ENCODE measurements around the gene TMEM178A.

DNA sequence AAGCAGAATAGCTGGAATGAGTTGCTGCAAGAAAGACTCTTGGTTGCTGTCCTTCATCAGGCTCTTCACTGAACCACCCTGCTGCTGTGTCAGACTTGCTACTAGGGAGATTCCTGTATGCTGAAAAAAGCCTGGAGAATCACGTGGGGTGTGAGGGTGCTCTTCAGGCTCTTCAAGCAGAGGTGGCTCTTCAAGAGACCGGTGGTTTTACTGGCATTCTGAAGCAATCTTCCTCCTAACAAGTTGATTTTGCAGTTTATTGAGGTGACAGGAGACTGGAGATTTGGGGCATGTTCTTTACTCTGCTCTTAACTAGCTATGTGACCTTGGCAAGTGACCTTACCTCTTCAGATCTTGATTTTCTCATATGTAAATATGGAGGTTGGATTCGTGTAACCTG, 14.1 kb downstream of the TMEM178A start:
- no peak for TF ChIP-seq POLR2A (IDR thresholded peaks at IDR 0.05; ENCODE audit: control extremely low read depth in 1 of 2, low read depth in 2 of 2, low read length in 2 of 2)
- TF ChIP-seq HDAC6 (IDR thresholded peaks at IDR 0.05; ENCODE audit: low read depth, low read length): no peak
- TF ChIP-seq SP4 (IDR thresholded peaks at IDR 0.05; ENCODE audit: low read length): no peak
- no peak for TF ChIP-seq GTF2F1 (IDR thresholded peaks at IDR 0.05; ENCODE audit: borderline replicate concordance, low read depth, low read length)
- TF ChIP-seq RNF2 (IDR thresholded peaks at IDR 0.05; ENCODE audit: borderline replicate concordance, low read depth, low read length, missing control alignments, poor library complexity, severe bottlenecking): no peak
- TF ChIP-seq CTCF (IDR thresholded peaks at IDR 0.05; ENCODE audit: control extremely low read depth in 1 of 3, insufficient read depth in 1 of 3, low read depth in 1 of 3, low read length in 3 of 3): no peak
- TF ChIP-seq JUND (IDR thresholded peaks at IDR 0.05; ENCODE audit: low read length): no peak
- TF ChIP-seq EZH2 (IDR thresholded peaks at IDR 0.05; ENCODE audit: low read depth, low read length, severe bottlenecking): no peak
- TF ChIP-seq, protein P1, sequence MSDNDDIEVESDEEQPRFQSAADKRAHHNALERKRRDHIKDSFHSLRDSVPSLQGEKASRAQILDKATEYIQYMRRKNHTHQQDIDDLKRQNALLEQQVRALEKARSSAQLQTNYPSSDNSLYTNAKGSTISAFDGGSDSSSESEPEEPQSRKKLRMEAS (IDR thresholded peaks at IDR 0.05): no peak
- no peak for TF ChIP-seq EP300 (IDR thresholded peaks at IDR 0.05; ENCODE audit: borderline replicate concordance in 1 of 2, low read depth in 2 of 2, low read length in 2 of 2)
- no peak for TF ChIP-seq ZNF274 (IDR thresholded peaks at IDR 0.05; ENCODE audit: borderline replicate concordance, extremely low read depth, low read length)

All from H1 (cell line).